CD8-positive, alpha-beta memory T cell (primary cell): Measurements from ENCODE around the gene WBP1L. TPM values are rescaled to one million over a fixed set of nuclear protein-coding genes. Genes with fewer than 3 reads are reported as not detected.
"Not testable (repeated sequence)": the region's sequence is repeated elsewhere in the genome, so short reads cannot be mapped to it uniquely, and the experiment has no call there.

ENCODE experiments used
- CTCF ChIA-PET: fragments of 350-600 bp; sonication (Branson Sonifier 250); formaldehyde crosslinking; loops from one replicate; lab custom pipeline; 2021; ENCODE audit warnings: antibody characterized with exemption; lab: Charles Lee
- POLR2A ChIA-PET: fragments of 350-600 bp; sonication (Branson Sonifier 250); formaldehyde crosslinking; loops from one replicate; lab custom pipeline; 2021; ENCODE audit warnings: antibody characterized with exemption; lab: Charles Lee
- DNase-seq, 5 donors: peaks; one replicate each; pipeline versions ENCODE4 v3.0.0 to v3.0.0-alpha.2; 2020 to 2022; ENCODE audit warnings: mixed read lengths in 1 of 5
- H3K27ac ChIP-seq: one replicate; pipeline ENCODE4 v1.7.0; 2013; ENCODE audit warnings: low read depth, mild to moderate bottlenecking, low read length, moderate library complexity
- H3K27me3 ChIP-seq: 2 replicates; pipeline ENCODE4 v1.7.0; 2013; ENCODE audit warnings: low read length, mild to moderate bottlenecking; ENCODE audit not compliant: insufficient read depth, poor library complexity, severe bottlenecking
- H3K36me3 ChIP-seq: 2 replicates; pipeline ENCODE4 v1.7.0; 2013; ENCODE audit warnings: mild to moderate bottlenecking, low read length, moderate library complexity; ENCODE audit not compliant: insufficient read depth
- H3K4me1 ChIP-seq: 2 replicates; pipeline ENCODE4 v1.7.0; 2013; ENCODE audit warnings: mild to moderate bottlenecking, low read length, moderate library complexity; ENCODE audit not compliant: insufficient read depth
- H3K4me3 ChIP-seq: 2 replicates; pipeline ENCODE4 v1.7.0; 2013; ENCODE audit warnings: mild to moderate bottlenecking, low read length
- H3K9me3 ChIP-seq: 2 replicates; pipeline ENCODE4 v1.7.0; 2013; ENCODE audit warnings: mild to moderate bottlenecking, low read length
- H3K27ac Mint-ChIP-seq, 8 donors: one replicate each; pipeline ENCODE4 v1.8.0; 2020 to 2021; ENCODE audit warnings: mixed read lengths in 8 of 8, mild to moderate bottlenecking in 6 of 8, inconsistent platforms in 3 of 8, moderate library complexity in 3 of 8
- H3K27me3 Mint-ChIP-seq, 2 donors: one replicate each; pipeline ENCODE4 v1.8.0; 2020 to 2021; ENCODE audit warnings: mixed read lengths in 2 of 2, mild to moderate bottlenecking in 1 of 2, moderate library complexity in 1 of 2
- H3K36me3 Mint-ChIP-seq, 3 donors: one replicate each; pipeline ENCODE4 v1.8.0; 2020 to 2021; ENCODE audit warnings: mixed read lengths in 3 of 3, inconsistent platforms in 1 of 3, mild to moderate bottlenecking in 1 of 3
- H3K4me1 Mint-ChIP-seq, 3 donors: one replicate each; pipeline ENCODE4 v1.8.0; 2020 to 2021; ENCODE audit warnings: mixed read lengths in 3 of 3, inconsistent platforms in 1 of 3, mild to moderate bottlenecking in 1 of 3
- H3K4me3 Mint-ChIP-seq, 7 donors: one replicate each; pipeline ENCODE4 v1.8.0; 2020 to 2021; ENCODE audit warnings: mixed read lengths in 7 of 7, mild to moderate bottlenecking in 6 of 7, moderate library complexity in 4 of 7, inconsistent platforms in 2 of 7
- H3K9me3 Mint-ChIP-seq, 5 donors: one replicate each; pipeline ENCODE4 v1.8.0; 2020 to 2022; ENCODE audit warnings: mixed read lengths in 5 of 5, mild to moderate bottlenecking in 3 of 5, moderate library complexity in 2 of 5, inconsistent platforms in 1 of 5
- polyA plus RNA-seq: library from polyadenylated mRNA; unstranded; fragments of 300-500 nt; fragmentation: Illumina TruSeq; gene quantifications from one replicate; pipeline ENCODE4 v1.2.3, GENCODE V29; 2021
- total RNA-seq, 2 experiments: library from RNA; stranded (reverse); gene quantifications; one replicate each; pipeline ENCODE4 v1.2.3, GENCODE V29; 2021

Gene WBP1L
- total and polyA plus RNA-seq, 3 experiments from 2014 or later, result 16.0 to 28.5 (median 17.8) TPM

GRCh38 chr10:102752266-102752930 lies 8.7 kb downstream of the WBP1L start:
- Histone ChIP-seq H3K4me1 (peaks cover 23% of the 10 kb centered on the region), H3K27me3 (no peaks in the 10 kb centered on the region), H3K4me3 (no peak overlapping the region), H3K27ac (no peak overlapping the region), H3K36me3 (no peaks in the 10 kb centered on the region), H3K9me3 (no peaks in the 10 kb centered on the region)
- H3K9me3 Mint-ChIP-seq, result no peaks in the 10 kb centered on the region
- H3K27me3 Mint-ChIP-seq, result no peaks in the 10 kb centered on the region
- ChIA-PET POLR2A (interaction anchor here (0.6 kb wide), 1 partner anchor 307 kb away, joined by 3 read pairs; no protein-coding TSS in a partner anchor), CTCF (interaction anchor here (0.6 to 1.3 kb wide), 4 partner anchors 8 to 201 kb away, joined by 3 to 5 read pairs (median 3); partner anchors contain the start of genes TRIM8 and WBP1L)
- no peak for DNase-seq
- H3K27ac Mint-ChIP-seq, result peak overlapping the region; percentile 2 to 82 (median 75)
- peaks cover 40 to 62% (median 54%) of the 10 kb centered on the region in 3 donors for H3K4me1 Mint-ChIP-seq
- peaks cover 0 to 18% (median 7%) of the 10 kb centered on the region in 3 donors for H3K36me3 Mint-ChIP-seq
- H3K4me3 Mint-ChIP-seq, result peak overlapping the region in 1 of 7 donors; percentile 9

GRCh38 chr10:102752934-102753664 lies 9.4 kb downstream of the WBP1L start:
- Histone ChIP-seq H3K27ac (no peak overlapping the region), H3K9me3 (no peaks in the 10 kb centered on the region), H3K36me3 (no peaks in the 10 kb centered on the region), H3K4me1 (peaks cover 22% of the 10 kb centered on the region), H3K4me3 (no peak overlapping the region), H3K27me3 (no peaks in the 10 kb centered on the region)
- Mint-ChIP-seq H3K9me3 (no peaks in the 10 kb centered on the region), H3K4me1 (peaks cover 41 to 65% (median 55%) of the 10 kb centered on the region in 3 donors), H3K4me3 (peak overlapping the region in 1 of 7 donors; percentile 9), H3K27me3 (no peaks in the 10 kb centered on the region), H3K27ac (peak overlapping the region; percentile 2 to 83 (median 72)), H3K36me3 (peaks cover 0 to 18% (median 7%) of the 10 kb centered on the region in 3 donors)
- ChIA-PET POLR2A (interaction anchor here (0.6 to 1.1 kb wide), 2 partner anchors 107 to 308 kb away, joined by 3 read pairs; no protein-coding TSS in a partner anchor), CTCF (interaction anchor here (0.6 to 1.3 kb wide), 5 partner anchors 9 to 201 kb away, joined by 3 to 5 read pairs (median 3); partner anchors contain the start of genes TRIM8 and WBP1L)
- DNase-seq, result peak in 1 of 5 donors; percentile 26

GRCh38 chr10:102753718-102754117 lies 10.0 kb downstream of the WBP1L start:
- CTCF ChIA-PET, result interaction anchor here (1.0 to 1.3 kb wide), 3 partner anchors 9 to 44 kb away, joined by 3 to 5 read pairs (median 3); partner anchors contain the start of gene WBP1L
- Mint-ChIP-seq H3K4me3 (peak overlapping the region in 1 of 7 donors; percentile 34), H3K4me1 (peaks cover 41 to 65% (median 55%) of the 10 kb centered on the region in 3 donors), H3K36me3 (peaks cover 0 to 19% (median 7%) of the 10 kb centered on the region in 3 donors), H3K9me3 (no peaks in the 10 kb centered on the region), H3K27ac (peak overlapping the region in 3 of 8 donors; percentile 35 to 83 (median 69)), H3K27me3 (no peaks in the 10 kb centered on the region)
- Histone ChIP-seq H3K9me3 (no peaks in the 10 kb centered on the region), H3K4me1 (peaks cover 24% of the 10 kb centered on the region), H3K36me3 (no peaks in the 10 kb centered on the region), H3K27ac (no peak overlapping the region), H3K4me3 (no peak overlapping the region), H3K27me3 (no peaks in the 10 kb centered on the region)
- no peak for DNase-seq
- POLR2A ChIA-PET, result interaction anchor here (1.1 kb wide), 1 partner anchor 107 kb away, joined by 3 read pairs; no protein-coding TSS in a partner anchor

GRCh38 chr10:102757323-102757722 lies 13.6 kb downstream of the WBP1L start:
- Histone ChIP-seq H3K36me3 (no peaks in the 10 kb centered on the region), H3K9me3 (no peaks in the 10 kb centered on the region), H3K27me3 (no peaks in the 10 kb centered on the region), H3K4me1 (peaks cover 19% of the 10 kb centered on the region), H3K27ac (no peak overlapping the region), H3K4me3 (no peak overlapping the region)
- H3K4me3 Mint-ChIP-seq, result no peak overlapping the region
- DNase-seq, result no peak
- no peaks in the 10 kb centered on the region for H3K27me3 Mint-ChIP-seq
- ChIA-PET POLR2A (no interaction called here), CTCF (interaction anchor here (0.7 kb wide), 1 partner anchor 61 kb away, joined by 3 read pairs; no protein-coding TSS in a partner anchor)
- H3K36me3 Mint-ChIP-seq, result peaks cover 3 to 25% (median 9%) of the 10 kb centered on the region in 3 donors
- peaks cover 37 to 56% (median 47%) of the 10 kb centered on the region in 3 donors for H3K4me1 Mint-ChIP-seq
- no peak overlapping the region for H3K27ac Mint-ChIP-seq
- H3K9me3 Mint-ChIP-seq, result no peaks in the 10 kb centered on the region

GRCh38 chr10:102758240-102758932 lies 14.6 kb downstream of the WBP1L start:
- no peaks in the 10 kb centered on the region for H3K36me3 ChIP-seq
- no peak overlapping the region for H3K4me3 ChIP-seq
- no peaks in the 10 kb centered on the region for H3K9me3 Mint-ChIP-seq
- CTCF ChIA-PET, result no interaction called here
- H3K27me3 ChIP-seq, result no peaks in the 10 kb centered on the region
- POLR2A ChIA-PET, result interaction anchor here (0.6 kb wide), 1 partner anchor 377 kb away, joined by 13 read pairs; no protein-coding TSS in a partner anchor
- H3K27ac ChIP-seq, result no peak overlapping the region
- H3K4me1 Mint-ChIP-seq, result peaks cover 28 to 52% (median 36%) of the 10 kb centered on the region in 3 donors
- H3K4me1 ChIP-seq, result peaks cover 9% of the 10 kb centered on the region
- peak overlapping the region in 1 of 7 donors; percentile 8 for H3K4me3 Mint-ChIP-seq
- no peaks in the 10 kb centered on the region for H3K27me3 Mint-ChIP-seq
- DNase-seq, result no peak
- H3K27ac Mint-ChIP-seq, result peak overlapping the region in 2 of 8 donors; percentile 10 to 23
- H3K9me3 ChIP-seq, result no peaks in the 10 kb centered on the region
- peaks cover 3 to 32% (median 11%) of the 10 kb centered on the region in 3 donors for H3K36me3 Mint-ChIP-seq

GRCh38 chr10:102758933-102759262 lies 15.2 kb downstream of the WBP1L start:
- Mint-ChIP-seq H3K36me3 (peaks cover 3 to 36% (median 11%) of the 10 kb centered on the region in 3 donors), H3K4me1 (peaks cover 24 to 50% (median 31%) of the 10 kb centered on the region in 3 donors)
- H3K4me1 ChIP-seq, H3K4me3 ChIP-seq, H3K27ac Mint-ChIP-seq, CTCF ChIA-PET, H3K9me3 Mint-ChIP-seq, H3K27me3 Mint-ChIP-seq, H3K9me3 ChIP-seq, POLR2A ChIA-PET, H3K4me3 Mint-ChIP-seq, H3K27ac ChIP-seq, H3K36me3 ChIP-seq, H3K27me3 ChIP-seq, DNase-seq: not testable (repeated sequence)

- H3K27me3 ChIP-seq, result no peaks in the 10 kb centered on the region
- Mint-ChIP-seq H3K27ac (peak overlapping the region in 1 of 8 donors; percentile 21), H3K4me3 (no peak overlapping the region), H3K9me3 (no peaks in the 10 kb centered on the region), H3K4me1 (peaks cover 27 to 53% (median 31%) of the 10 kb centered on the region in 3 donors), H3K36me3 (peaks cover 3 to 43% (median 11%) of the 10 kb centered on the region in 3 donors), H3K27me3 (no peaks in the 10 kb centered on the region)
- ChIA-PET POLR2A (interaction anchor here (0.6 kb wide), 1 partner anchor 56 kb away, joined by 3 read pairs; no protein-coding TSS in a partner anchor), CTCF (no interaction called here)
- H3K27ac ChIP-seq, result no peak overlapping the region
- no peak for DNase-seq
- no peaks in the 10 kb centered on the region for H3K36me3 ChIP-seq
- H3K4me3 ChIP-seq, result no peak overlapping the region
- no peaks in the 10 kb centered on the region for H3K9me3 ChIP-seq
- peaks cover 10% of the 10 kb centered on the region for H3K4me1 ChIP-seq
Measured at GRCh38 chr10:102759497-102760210, 15.9 kb downstream of the WBP1L start.
